Astrocyte (in vitro differentiated cells and primary cell): ENCODE results near the gene MCTP1. TPM values are rescaled to one million over a fixed set of nuclear protein-coding genes. Genes with fewer than 3 reads are reported as not detected.

Experiments used
- DNase-seq: peaks from one replicate; pipeline ENCODE4 v3.0.0-alpha.2; 2010; ENCODE audit warnings: low read depth
- FAIRE-seq: peaks from 2 replicates; lab custom pipeline; 2011; peaks lifted over from hg19 to GRCh38; lab: Jason Lieb, UNC
- H2AFZ ChIP-seq: 2 replicates; pipeline ENCODE4 v1.6.0; 2012; ENCODE audit warnings: low read depth, low read length, inconsistent platforms
- H3K27ac ChIP-seq: 2 replicates; pipeline ENCODE4 v1.5.1; 2011; ENCODE audit warnings: low read depth, low read length, inconsistent platforms
- H3K27me3 ChIP-seq: 2 replicates; pipeline ENCODE4 v1.6.0; 2011; ENCODE audit warnings: low read length, inconsistent platforms; ENCODE audit not compliant: insufficient read depth
- H3K36me3 ChIP-seq: 2 replicates; pipeline ENCODE4 v1.5.1; 2011; ENCODE audit warnings: low read length, inconsistent platforms; ENCODE audit not compliant: insufficient read depth
- H3K4me1 ChIP-seq: 2 replicates; pipeline ENCODE4 v1.5.1; 2011; ENCODE audit warnings: low read length, inconsistent platforms; ENCODE audit not compliant: insufficient read depth
- H3K4me2 ChIP-seq: 2 replicates; pipeline ENCODE4 v1.6.0; 2012; ENCODE audit warnings: low read length, inconsistent platforms
- H3K4me3 ChIP-seq: 2 replicates; pipeline ENCODE4 v1.5.1; 2011; ENCODE audit warnings: low read depth, mild to moderate bottlenecking, low read length, inconsistent platforms; ENCODE audit not compliant: insufficient read depth
- H3K79me2 ChIP-seq: 2 replicates; pipeline ENCODE4 v1.6.0; 2012; ENCODE audit warnings: mild to moderate bottlenecking, low read length, inconsistent platforms; ENCODE audit not compliant: insufficient read depth
- H3K9ac ChIP-seq: 2 replicates; pipeline ENCODE4 v1.6.0; 2012; ENCODE audit warnings: mild to moderate bottlenecking, low read length, inconsistent platforms
- H3K9me3 ChIP-seq: 2 replicates; pipeline ENCODE4 v1.5.1; 2012; ENCODE audit warnings: low read depth, mild to moderate bottlenecking, low read length, inconsistent platforms; ENCODE audit not compliant: insufficient read depth
- H4K20me1 ChIP-seq: 2 replicates; pipeline ENCODE4 v1.6.0; 2012; ENCODE audit warnings: low read length, inconsistent platforms; ENCODE audit not compliant: insufficient read depth
- H3K27ac Mint-ChIP-seq: one replicate; pipeline ENCODE4 v1.8.0; 2021; ENCODE audit warnings: mild to moderate bottlenecking, mixed read lengths; ENCODE audit not compliant: unreplicated experiment
- H3K27me3 Mint-ChIP-seq: one replicate; pipeline ENCODE4 v1.8.0; 2021; ENCODE audit warnings: low read depth, mixed read lengths; ENCODE audit not compliant: unreplicated experiment
- H3K36me3 Mint-ChIP-seq: one replicate; pipeline ENCODE4 v1.8.0; 2021; ENCODE audit warnings: low read depth, mixed read lengths; ENCODE audit not compliant: unreplicated experiment
- H3K4me1 Mint-ChIP-seq: one replicate; pipeline ENCODE4 v1.8.0; 2021; ENCODE audit warnings: low read depth, mixed read lengths; ENCODE audit not compliant: unreplicated experiment
- H3K4me3 Mint-ChIP-seq: one replicate; pipeline ENCODE4 v1.8.0; 2021; ENCODE audit warnings: mild to moderate bottlenecking, moderate library complexity, mixed read lengths; ENCODE audit not compliant: unreplicated experiment
- H3K9me3 Mint-ChIP-seq: one replicate; pipeline ENCODE4 v1.8.0; 2021; ENCODE audit warnings: mild to moderate bottlenecking, mixed read lengths; ENCODE audit not compliant: unreplicated experiment
- EZH2 ChIP-seq: IDR thresholded peaks from 2 replicates; pipeline ENCODE4 v1.6.1; 2012; ENCODE audit warnings: mild to moderate bottlenecking, low read length, inconsistent platforms; ENCODE audit not compliant: insufficient read depth
- total RNA-seq: library from RNA; stranded (reverse); gene quantifications from 2 replicates; pipeline ENCODE4 v1.2.1, GENCODE V29; 2021
- TF ChIP-seq, protein P1 (sequence below): IDR thresholded peaks from 2 replicates; pipeline ENCODE4 v1.5.1; 2011; ENCODE audit warnings: low read depth, mild to moderate bottlenecking, inconsistent platforms, low read length, moderate library complexity; ENCODE audit not compliant: insufficient read depth

Gene MCTP1
- total RNA-seq, 1 donor from 2014 or later, result 40.6 TPM

DNA sequence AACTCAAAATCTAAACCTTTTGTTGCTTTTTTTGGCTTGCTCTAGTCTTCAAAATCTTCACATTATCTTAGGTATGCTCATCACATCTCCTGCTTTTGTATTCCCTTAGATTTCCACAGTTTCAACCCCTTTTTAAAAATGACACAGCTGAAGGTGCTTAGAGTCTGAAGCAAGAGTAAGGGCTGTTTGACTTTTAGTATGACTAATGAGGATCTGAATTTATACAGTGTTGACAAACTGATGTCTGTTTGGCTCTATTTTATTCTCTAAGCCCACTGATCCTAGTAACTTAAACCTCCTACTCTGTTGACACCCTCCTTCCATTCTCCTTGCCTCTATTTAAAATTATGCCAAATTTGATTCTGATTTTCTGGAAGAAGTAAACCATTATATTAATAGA is 200.1 kb downstream of the MCTP1 start:
- Histone ChIP-seq H4K20me1 (no peaks in the 10 kb centered on the region), H3K9ac (no peak overlapping the region), H2AFZ (no peak overlapping the region), H3K27me3 (no peaks in the 10 kb centered on the region), H3K4me1 (peaks cover 3% of the 10 kb centered on the region), H3K9me3 (no peaks in the 10 kb centered on the region), H3K36me3 (no peaks in the 10 kb centered on the region), H3K4me2 (no peak overlapping the region), H3K4me3 (no peak overlapping the region), H3K27ac (no peak overlapping the region), H3K79me2 (no peaks in the 10 kb centered on the region)
- FAIRE-seq (no peak), DNase-seq (no peak)
- Mint-ChIP-seq H3K27ac (no peak overlapping the region), H3K4me3 (no peak overlapping the region), H3K9me3 (no peaks in the 10 kb centered on the region), H3K4me1 (peaks cover 24% of the 10 kb centered on the region), H3K36me3 (no peaks in the 10 kb centered on the region), H3K27me3 (no peaks in the 10 kb centered on the region)
- no peak for TF ChIP-seq EZH2
- TF ChIP-seq, protein P1, sequence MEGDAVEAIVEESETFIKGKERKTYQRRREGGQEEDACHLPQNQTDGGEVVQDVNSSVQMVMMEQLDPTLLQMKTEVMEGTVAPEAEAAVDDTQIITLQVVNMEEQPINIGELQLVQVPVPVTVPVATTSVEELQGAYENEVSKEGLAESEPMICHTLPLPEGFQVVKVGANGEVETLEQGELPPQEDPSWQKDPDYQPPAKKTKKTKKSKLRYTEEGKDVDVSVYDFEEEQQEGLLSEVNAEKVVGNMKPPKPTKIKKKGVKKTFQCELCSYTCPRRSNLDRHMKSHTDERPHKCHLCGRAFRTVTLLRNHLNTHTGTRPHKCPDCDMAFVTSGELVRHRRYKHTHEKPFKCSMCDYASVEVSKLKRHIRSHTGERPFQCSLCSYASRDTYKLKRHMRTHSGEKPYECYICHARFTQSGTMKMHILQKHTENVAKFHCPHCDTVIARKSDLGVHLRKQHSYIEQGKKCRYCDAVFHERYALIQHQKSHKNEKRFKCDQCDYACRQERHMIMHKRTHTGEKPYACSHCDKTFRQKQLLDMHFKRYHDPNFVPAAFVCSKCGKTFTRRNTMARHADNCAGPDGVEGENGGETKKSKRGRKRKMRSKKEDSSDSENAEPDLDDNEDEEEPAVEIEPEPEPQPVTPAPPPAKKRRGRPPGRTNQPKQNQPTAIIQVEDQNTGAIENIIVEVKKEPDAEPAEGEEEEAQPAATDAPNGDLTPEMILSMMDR, result no peak

DNA sequence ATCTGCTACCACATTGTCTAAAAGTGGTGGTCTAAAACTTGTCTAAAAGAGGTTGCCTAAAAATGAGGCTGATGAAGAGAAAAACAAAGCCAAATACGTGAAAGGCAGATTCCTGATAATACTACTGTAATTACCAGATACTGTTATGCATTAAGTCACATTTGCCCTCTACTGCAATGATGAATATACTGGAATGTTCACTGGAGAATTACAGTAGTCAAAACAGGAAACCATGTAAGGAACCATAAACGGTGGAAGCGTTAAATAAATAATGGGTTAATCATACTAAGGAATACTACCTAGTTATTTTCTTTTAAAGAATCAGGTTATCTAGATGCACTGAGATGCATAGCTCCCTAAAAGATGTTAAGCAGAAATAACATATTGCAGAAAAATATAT is 201.3 kb downstream of the MCTP1 start:
- Mint-ChIP-seq H3K27ac (no peak overlapping the region), H3K9me3 (no peaks in the 10 kb centered on the region), H3K36me3 (no peaks in the 10 kb centered on the region), H3K4me3 (no peak overlapping the region), H3K27me3 (no peaks in the 10 kb centered on the region), H3K4me1 (peaks cover 30% of the 10 kb centered on the region)
- Histone ChIP-seq H3K4me1 (peaks cover 3% of the 10 kb centered on the region), H3K36me3 (no peaks in the 10 kb centered on the region), H3K27ac (no peak overlapping the region), H4K20me1 (no peaks in the 10 kb centered on the region), H3K79me2 (no peaks in the 10 kb centered on the region), H3K27me3 (no peaks in the 10 kb centered on the region), H3K9ac (no peak overlapping the region), H3K4me3 (no peak overlapping the region), H3K9me3 (no peaks in the 10 kb centered on the region), H3K4me2 (no peak overlapping the region), H2AFZ (no peak overlapping the region)
- TF ChIP-seq EZH2, result no peak
- TF ChIP-seq, protein P1, result no peak
- FAIRE-seq (no peak), DNase-seq (no peak)

DNA sequence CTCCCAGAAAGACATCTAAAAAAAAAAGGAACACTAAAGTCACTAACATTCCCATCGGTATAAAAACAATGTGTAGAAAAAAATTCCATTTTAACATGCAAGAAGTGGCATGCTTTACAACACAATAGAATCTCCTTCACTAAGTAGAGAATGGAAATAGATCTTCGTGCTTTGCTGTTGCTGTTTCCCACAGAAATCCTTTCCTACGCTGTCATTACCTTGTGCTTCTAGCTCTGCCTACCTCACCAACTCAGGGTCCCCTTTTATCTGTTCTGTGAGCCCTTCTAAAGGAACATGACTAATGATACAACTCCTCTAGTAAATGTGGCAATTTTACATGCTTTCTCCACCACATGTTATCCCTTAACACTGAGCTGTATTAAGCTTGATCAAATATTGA is 202.9 kb downstream of the MCTP1 start:
- Histone ChIP-seq H3K4me1 (peaks cover 3% of the 10 kb centered on the region), H3K9me3 (no peaks in the 10 kb centered on the region), H3K27ac (peak overlapping the region; percentile 20), H3K79me2 (no peaks in the 10 kb centered on the region), H3K4me2 (peak overlapping the region; percentile 85), H3K9ac (peak overlapping the region; percentile 66), H4K20me1 (no peaks in the 10 kb centered on the region), H3K4me3 (no peak overlapping the region), H3K27me3 (no peaks in the 10 kb centered on the region), H3K36me3 (no peaks in the 10 kb centered on the region), H2AFZ (peak overlapping the region; percentile 35)
- DNase-seq (peak; percentile 63), FAIRE-seq (no peak)
- Mint-ChIP-seq H3K4me3 (peak overlapping the region; percentile 84), H3K4me1 (peaks cover 28% of the 10 kb centered on the region), H3K27me3 (no peaks in the 10 kb centered on the region), H3K9me3 (no peaks in the 10 kb centered on the region), H3K36me3 (no peaks in the 10 kb centered on the region), H3K27ac (peak overlapping the region; percentile 72)
- TF ChIP-seq, protein P1, result no peak
- TF ChIP-seq EZH2, result no peak
